ENCODE data around the gene KHDRBS1. TPM values are rescaled to one million over a fixed set of nuclear protein-coding genes. Genes with fewer than 3 reads are reported as not detected.
A peak's percentile ranks its signal among the peaks of the same experiment; 100 is the strongest.

The KHDRBS1 gene
- total and polyA plus RNA-seq, 7 experiments from 2014 or later, result 89.2 to 162 (median 116) TPM

- H3K36me3 Mint-ChIP-seq, result peaks cover 0 to 35% (median 16%) of the 10 kb centered on the region in 5 donors
- Histone ChIP-seq H3K36me3 (ENCODE audit: control insufficient read depth in 2 of 3, insufficient read depth in 3 of 3, low read length in 3 of 3) (peaks cover 9 to 67% (median 19%) of the 10 kb centered on the region in 3 experiments), H3K27ac (ENCODE audit: low read depth, low read length) (no peak overlapping the region), H3K9me3 (ENCODE audit: control insufficient read depth in 2 of 3, low read length in 3 of 3) (no peaks in the 10 kb centered on the region), H3K4me3 (ENCODE audit: low read length) (no peak overlapping the region), H3K4me1 (ENCODE audit: control insufficient read depth in 2 of 2, insufficient read depth in 2 of 2, low read length in 2 of 2) (no peaks in the 10 kb centered on the region), H3K27me3 (ENCODE audit: control insufficient read depth in 2 of 2, insufficient read depth in 2 of 2, low read length in 2 of 2) (no peaks in the 10 kb centered on the region)
- ATAC-seq (peak; percentile 57), DNase-seq (no peak)
- intact Hi-C loops (cut with micrococcal nuclease), result loop anchor here in 1 of 2 donors (10.0 kb wide), 1 partner anchor 709 kb away; no protein-coding TSS in a partner anchor
- H3K27ac Mint-ChIP-seq, result peak overlapping the region in 5 of 9 donors; percentile 13 to 54 (median 46)
- POLR2A ChIA-PET, result interaction anchor here (0.6 kb wide), 1 partner anchor 96 kb away, joined by 6 read pairs; no protein-coding TSS in a partner anchor
- H3K27me3 Mint-ChIP-seq, result no peaks in the 10 kb centered on the region
- peaks cover 0 to 6% (median 0%) of the 10 kb centered on the region in 7 donors for H3K4me1 Mint-ChIP-seq
- CTCF ChIA-PET, result interaction anchor here (0.6 kb wide), 1 partner anchor 170 kb away, joined by 3 read pairs; no protein-coding TSS in a partner anchor
- H3K4me3 Mint-ChIP-seq, result no peak overlapping the region
- H3K9me3 Mint-ChIP-seq, result no peaks in the 10 kb centered on the region
These were observed 32.1 kb downstream of the KHDRBS1 start for GRCh38 chr1:32045772-32046171.

- H3K4me1 Mint-ChIP-seq, result peaks cover 0 to 6% (median 0%) of the 10 kb centered on the region in 7 donors
- H3K27ac ChIP-seq (ENCODE audit: low read depth, low read length), result no peak overlapping the region
- ATAC-seq (no peak), DNase-seq (no peak)
- H3K9me3 ChIP-seq (ENCODE audit: control insufficient read depth in 2 of 3, low read length in 3 of 3), result no peaks in the 10 kb centered on the region
- ChIA-PET CTCF (no interaction called here), POLR2A (no interaction called here)
- H3K36me3 Mint-ChIP-seq, result peaks cover 0 to 35% (median 6%) of the 10 kb centered on the region in 5 donors
- H3K36me3 ChIP-seq (ENCODE audit: control insufficient read depth in 2 of 3, insufficient read depth in 3 of 3, low read length in 3 of 3), result peaks cover 9 to 59% (median 23%) of the 10 kb centered on the region in 3 experiments
- intact Hi-C loops (cut with micrococcal nuclease), result loop anchor here in 1 of 2 donors (10.0 kb wide), 1 partner anchor 707 kb away; no protein-coding TSS in a partner anchor
- no peaks in the 10 kb centered on the region for H3K27me3 Mint-ChIP-seq
- H3K27me3 ChIP-seq (ENCODE audit: control insufficient read depth in 2 of 2, insufficient read depth in 2 of 2, low read length in 2 of 2), result no peaks in the 10 kb centered on the region
- no peak overlapping the region for H3K4me3 Mint-ChIP-seq
- H3K9me3 Mint-ChIP-seq, result no peaks in the 10 kb centered on the region
- no peaks in the 10 kb centered on the region for H3K4me1 ChIP-seq (ENCODE audit: control insufficient read depth in 2 of 2, insufficient read depth in 2 of 2, low read length in 2 of 2)
- no peak overlapping the region for H3K4me3 ChIP-seq (ENCODE audit: low read length)
- peak overlapping the region in 8 of 9 donors; percentile 1 to 77 (median 37) for H3K27ac Mint-ChIP-seq
These were observed 34.0 kb downstream of the KHDRBS1 start for GRCh38 chr1:32047701-32048100.

GRCh38 chr1:32048440-32048839, 34.8 kb downstream of the KHDRBS1 start:
- Histone ChIP-seq H3K4me1 (ENCODE audit: control insufficient read depth in 2 of 2, insufficient read depth in 2 of 2, low read length in 2 of 2) (no peaks in the 10 kb centered on the region), H3K36me3 (ENCODE audit: control insufficient read depth in 2 of 3, insufficient read depth in 3 of 3, low read length in 3 of 3) (peaks cover 9 to 65% (median 23%) of the 10 kb centered on the region in 3 experiments), H3K27me3 (ENCODE audit: control insufficient read depth in 2 of 2, insufficient read depth in 2 of 2, low read length in 2 of 2) (no peaks in the 10 kb centered on the region), H3K4me3 (ENCODE audit: low read length) (no peak overlapping the region), H3K27ac (ENCODE audit: low read depth, low read length) (no peak overlapping the region), H3K9me3 (ENCODE audit: control insufficient read depth in 2 of 3, low read length in 3 of 3) (no peaks in the 10 kb centered on the region)
- peak overlapping the region in 5 of 9 donors; percentile 2 to 70 (median 49) for H3K27ac Mint-ChIP-seq
- H3K4me3 Mint-ChIP-seq, result no peak overlapping the region
- peaks cover 0 to 36% (median 6%) of the 10 kb centered on the region in 5 donors for H3K36me3 Mint-ChIP-seq
- DNase-seq (no peak), ATAC-seq (no peak)
- no peaks in the 10 kb centered on the region for H3K27me3 Mint-ChIP-seq
- CTCF ChIA-PET, result no interaction called here
- H3K4me1 Mint-ChIP-seq, result peaks cover 0 to 6% (median 0%) of the 10 kb centered on the region in 7 donors
- intact Hi-C loops (cut with micrococcal nuclease), result loop anchor here in 1 of 2 donors (10.0 kb wide), 1 partner anchor 706 kb away; no protein-coding TSS in a partner anchor
- no peaks in the 10 kb centered on the region for H3K9me3 Mint-ChIP-seq
- POLR2A ChIA-PET, result no interaction called here

- POLR2A ChIA-PET, result no interaction called here
- Histone ChIP-seq H3K9me3 (ENCODE audit: control insufficient read depth in 2 of 3, low read length in 3 of 3) (no peaks in the 10 kb centered on the region), H3K4me3 (ENCODE audit: low read length) (no peak overlapping the region), H3K4me1 (ENCODE audit: control insufficient read depth in 2 of 2, insufficient read depth in 2 of 2, low read length in 2 of 2) (no peaks in the 10 kb centered on the region), H3K36me3 (ENCODE audit: control insufficient read depth in 2 of 3, insufficient read depth in 3 of 3, low read length in 3 of 3) (peaks cover 13 to 72% (median 16%) of the 10 kb centered on the region in 3 experiments), H3K27me3 (ENCODE audit: control insufficient read depth in 2 of 2, insufficient read depth in 2 of 2, low read length in 2 of 2) (no peaks in the 10 kb centered on the region), H3K27ac (ENCODE audit: low read depth, low read length) (no peak overlapping the region)
- H3K27ac Mint-ChIP-seq, result peak overlapping the region in 8 of 9 donors; percentile 21 to 69 (median 50)
- DNase-seq (no peak), ATAC-seq (no peak)
- intact Hi-C loops (cut with micrococcal nuclease), result no loop called here
- peaks cover 0 to 34% (median 11%) of the 10 kb centered on the region in 5 donors for H3K36me3 Mint-ChIP-seq
- H3K27me3 Mint-ChIP-seq, result no peaks in the 10 kb centered on the region
- no peak overlapping the region for H3K4me3 Mint-ChIP-seq
- H3K4me1 Mint-ChIP-seq, result peaks cover 0 to 6% (median 0%) of the 10 kb centered on the region in 7 donors
- no peaks in the 10 kb centered on the region for H3K9me3 Mint-ChIP-seq
- CTCF ChIA-PET, result interaction anchor here (0.9 kb wide), 1 partner anchor 28 kb away, joined by 3 read pairs; no protein-coding TSS in a partner anchor
These were observed 38.0 kb downstream of the KHDRBS1 start for GRCh38 chr1:32051706-32052105.

GRCh38 chr1:32052887-32053286, 39.2 kb downstream of the KHDRBS1 start:
- no peaks in the 10 kb centered on the region for H3K27me3 ChIP-seq (ENCODE audit: control insufficient read depth in 2 of 2, insufficient read depth in 2 of 2, low read length in 2 of 2)
- peaks cover 16 to 66% (median 17%) of the 10 kb centered on the region in 3 experiments for H3K36me3 ChIP-seq (ENCODE audit: control insufficient read depth in 2 of 3, insufficient read depth in 3 of 3, low read length in 3 of 3)
- no peak overlapping the region for H3K4me3 ChIP-seq (ENCODE audit: low read length)
- Mint-ChIP-seq H3K27me3 (no peaks in the 10 kb centered on the region), H3K36me3 (peaks cover 0 to 28% (median 11%) of the 10 kb centered on the region in 5 donors), H3K9me3 (no peaks in the 10 kb centered on the region), H3K27ac (peak overlapping the region in 1 of 9 donors; percentile 30), H3K4me3 (no peak overlapping the region), H3K4me1 (peaks cover 0 to 7% (median 0%) of the 10 kb centered on the region in 7 donors)
- H3K27ac ChIP-seq (ENCODE audit: low read depth, low read length), result no peak overlapping the region
- POLR2A ChIA-PET, result interaction anchor here (0.5 to 1.2 kb wide), 4 partner anchors 9 to 263 kb away, joined by 3 read pairs; no protein-coding TSS in a partner anchor
- DNase-seq, result no peak
- no peak for ATAC-seq
- no peaks in the 10 kb centered on the region for H3K9me3 ChIP-seq (ENCODE audit: control insufficient read depth in 2 of 3, low read length in 3 of 3)
- no peaks in the 10 kb centered on the region for H3K4me1 ChIP-seq (ENCODE audit: control insufficient read depth in 2 of 2, insufficient read depth in 2 of 2, low read length in 2 of 2)
- intact Hi-C loops (cut with micrococcal nuclease), result no loop called here
- CTCF ChIA-PET, result interaction anchor here (1.0 to 1.4 kb wide), 3 partner anchors 10 to 91 kb away, joined by 3 to 4 read pairs (median 3); no protein-coding TSS in a partner anchor

- CTCF ChIA-PET, result interaction anchor here (1.9 kb wide), 1 partner anchor 8 kb away, joined by 7 read pairs; no protein-coding TSS in a partner anchor
- no peak overlapping the region for H3K27ac ChIP-seq (ENCODE audit: low read depth, low read length)
These were observed 41.7 kb downstream of the KHDRBS1 start for GRCh38 chr1:32055416-32055815.

More at GRCh38 chr1:32055416-32055815, 41.7 kb downstream of the KHDRBS1 start:
- H3K27ac Mint-ChIP-seq, result peak overlapping the region in 5 of 9 donors; percentile 7 to 68 (median 51)
- DNase-seq (no peak), ATAC-seq (no peak)
- POLR2A ChIA-PET, result interaction anchor here (1.0 kb wide), 1 partner anchor 19 kb away, joined by 3 read pairs; no protein-coding TSS in a partner anchor
- Histone ChIP-seq H3K4me3 (ENCODE audit: low read length) (no peak overlapping the region), H3K4me1 (ENCODE audit: control insufficient read depth in 2 of 2, insufficient read depth in 2 of 2, low read length in 2 of 2) (no peaks in the 10 kb centered on the region), H3K36me3 (ENCODE audit: control insufficient read depth in 2 of 3, insufficient read depth in 3 of 3, low read length in 3 of 3) (peaks cover 16 to 74% (median 17%) of the 10 kb centered on the region in 3 experiments), H3K9me3 (ENCODE audit: control insufficient read depth in 2 of 3, low read length in 3 of 3) (no peaks in the 10 kb centered on the region), H3K27me3 (ENCODE audit: control insufficient read depth in 2 of 2, insufficient read depth in 2 of 2, low read length in 2 of 2) (no peaks in the 10 kb centered on the region)
- intact Hi-C loops (cut with micrococcal nuclease), result no loop called here
- H3K27me3 Mint-ChIP-seq, result no peaks in the 10 kb centered on the region
- H3K9me3 Mint-ChIP-seq, result no peaks in the 10 kb centered on the region
- no peak overlapping the region for H3K4me3 Mint-ChIP-seq
- peaks cover 0 to 3% (median 0%) of the 10 kb centered on the region in 7 donors for H3K4me1 Mint-ChIP-seq
- H3K36me3 Mint-ChIP-seq, result peaks cover 0 to 29% (median 11%) of the 10 kb centered on the region in 5 donors

All from naive thymus-derived CD4-positive, alpha-beta T cell (primary cell).